SU-DHL-6 (cell line): ENCODE measurements around the gene SPNS1.

Experiments
- H2AFZ ChIP-seq: fragments of 200-600 bp; sonication (generic); 2 replicates; pipeline ENCODE4 v1.6.1; 2014; ENCODE audit warnings: low read depth, mild to moderate bottlenecking, moderate library complexity, mixed read lengths, antibody characterized with exemption, low read length; ENCODE audit not compliant: severe bottlenecking
- H3F3A ChIP-seq: fragments of 200-600 bp; shearing (Covaris generic); 2 replicates; pipeline ENCODE4 v1.6.0; 2016; ENCODE audit warnings: antibody characterized with exemption, mild to moderate bottlenecking; ENCODE audit not compliant: insufficient read depth
- H3K27ac ChIP-seq: fragments of 200-600 bp; sonication (generic); 2 replicates; pipeline ENCODE4 v1.5.1; 2016; ENCODE audit warnings: low read depth, mild to moderate bottlenecking, low read length, moderate library complexity, mixed read lengths
- H3K27me3 ChIP-seq: fragments of 200-600 bp; sonication (generic), shearing (Covaris generic); 2 replicates; pipeline ENCODE4 v1.6.0; 2014; ENCODE audit warnings: mild to moderate bottlenecking, low read length
- H3K36me3 ChIP-seq: fragments of 200-600 bp; sonication (generic); 2 replicates; pipeline ENCODE4 v1.6.1; 2014; ENCODE audit warnings: mild to moderate bottlenecking, low read length, mixed read lengths
- H3K4me2 ChIP-seq: fragments of 300-600, 200-600 bp; shearing (Covaris generic), sonication (generic); 2 replicates; pipeline ENCODE4 v1.6.0; 2014; ENCODE audit warnings: low read length, low read depth, mild to moderate bottlenecking; ENCODE audit not compliant: poor library complexity, severe bottlenecking
- H3K4me3 ChIP-seq: fragments of 200-600 bp; sonication (generic); 2 replicates; pipeline ENCODE4 v1.5.1; 2014; ENCODE audit warnings: antibody characterized with exemption, low read length, mild to moderate bottlenecking, mixed read lengths; ENCODE audit not compliant: insufficient read depth, poor library complexity, severe bottlenecking
- H3K79me2 ChIP-seq: fragments of 200-600 bp; sonication (generic); 2 replicates; pipeline ENCODE4 v1.6.1; 2014; ENCODE audit warnings: mild to moderate bottlenecking, low read length, moderate library complexity; ENCODE audit not compliant: insufficient read depth
- H3K9ac ChIP-seq: fragments of 200-600 bp; sonication (generic); 2 replicates; pipeline ENCODE4 v1.7.0; 2014; ENCODE audit warnings: mild to moderate bottlenecking, low read length
- H3K9me2 ChIP-seq: fragments of 200-600 bp; sonication (generic); replicated peaks from 2 replicates; pipeline ENCODE4 v1.6.1; 2014; ENCODE audit warnings: low read length; ENCODE audit not compliant: insufficient read depth
- H3K9me3 ChIP-seq: fragments of 200-600 bp; sonication (generic); 2 replicates; pipeline ENCODE4 v1.6.1; 2014; ENCODE audit warnings: low read length, mixed read lengths; ENCODE audit not compliant: insufficient read depth
- H4K20me1 ChIP-seq: fragments of 200-600 bp; sonication (generic); 2 replicates; pipeline ENCODE4 v1.6.1; 2014; ENCODE audit warnings: low read depth, mild to moderate bottlenecking, antibody characterized with exemption, low read length, moderate library complexity, mixed read lengths
- EZH2phosphoT487 ChIP-seq: fragments of 200-600 bp; sonication (generic), shearing (Covaris generic); conservative IDR thresholded peaks from 2 replicates; pipeline ENCODE4 v1.6.1; 2018; ENCODE audit warnings: mild to moderate bottlenecking, antibody characterized with exemption, low read length, moderate library complexity, mixed read lengths
- TF ChIP-seq, protein P1 (sequence below): fragments of 200-600 bp; sonication (generic); IDR thresholded peaks from one replicate; pipeline ENCODE4 v1.5.1; 2017; ENCODE audit warnings: antibody characterized with exemption, mild to moderate bottlenecking, low read length, moderate library complexity; ENCODE audit not compliant: insufficient read depth, poor library complexity, severe bottlenecking

SPNS1 gene

DNA sequence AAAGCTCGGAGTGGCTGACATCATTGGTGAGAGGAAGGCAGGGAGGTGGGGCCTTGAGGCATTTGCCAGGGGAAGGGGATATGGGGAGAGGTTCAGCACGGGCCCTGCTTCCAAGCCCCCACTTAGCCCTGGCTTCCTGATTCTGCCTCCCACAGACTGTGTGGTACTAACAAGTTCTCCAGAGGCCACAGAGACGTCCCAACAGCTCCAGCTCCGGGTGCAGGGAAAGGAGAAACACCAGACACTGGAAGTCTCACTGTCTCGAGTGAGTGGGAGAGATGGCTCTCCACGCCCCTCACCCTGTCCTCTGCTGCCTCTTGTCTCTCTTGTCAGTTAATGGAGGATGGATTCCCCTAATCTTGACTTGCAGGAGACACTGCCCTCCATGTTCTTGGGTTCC, 15.7 kb upstream of the SPNS1 start:
- Histone ChIP-seq H2AFZ (no peak overlapping the region), H3K27me3 (no peaks in the 10 kb centered on the region), H3K36me3 (peaks cover 13% of the 10 kb centered on the region; the same call in 1 of the 2 replicates), H3K4me3 (no peak overlapping the region), H3K27ac (no peak overlapping the region), H3F3A (no peaks in the 10 kb centered on the region), H3K9me2 (no peaks in the 10 kb centered on the region), H4K20me1 (no peaks in the 10 kb centered on the region; the same call in 1 of the 2 replicates), H3K4me2 (no peak overlapping the region), H3K79me2 (no peaks in the 10 kb centered on the region; the same call in 1 of the 2 replicates), H3K9ac (no peak overlapping the region), H3K9me3 (no peaks in the 10 kb centered on the region)
- no peak for TF ChIP-seq EZH2phosphoT487
- TF ChIP-seq, protein P1, sequence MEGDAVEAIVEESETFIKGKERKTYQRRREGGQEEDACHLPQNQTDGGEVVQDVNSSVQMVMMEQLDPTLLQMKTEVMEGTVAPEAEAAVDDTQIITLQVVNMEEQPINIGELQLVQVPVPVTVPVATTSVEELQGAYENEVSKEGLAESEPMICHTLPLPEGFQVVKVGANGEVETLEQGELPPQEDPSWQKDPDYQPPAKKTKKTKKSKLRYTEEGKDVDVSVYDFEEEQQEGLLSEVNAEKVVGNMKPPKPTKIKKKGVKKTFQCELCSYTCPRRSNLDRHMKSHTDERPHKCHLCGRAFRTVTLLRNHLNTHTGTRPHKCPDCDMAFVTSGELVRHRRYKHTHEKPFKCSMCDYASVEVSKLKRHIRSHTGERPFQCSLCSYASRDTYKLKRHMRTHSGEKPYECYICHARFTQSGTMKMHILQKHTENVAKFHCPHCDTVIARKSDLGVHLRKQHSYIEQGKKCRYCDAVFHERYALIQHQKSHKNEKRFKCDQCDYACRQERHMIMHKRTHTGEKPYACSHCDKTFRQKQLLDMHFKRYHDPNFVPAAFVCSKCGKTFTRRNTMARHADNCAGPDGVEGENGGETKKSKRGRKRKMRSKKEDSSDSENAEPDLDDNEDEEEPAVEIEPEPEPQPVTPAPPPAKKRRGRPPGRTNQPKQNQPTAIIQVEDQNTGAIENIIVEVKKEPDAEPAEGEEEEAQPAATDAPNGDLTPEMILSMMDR: no peak

DNA sequence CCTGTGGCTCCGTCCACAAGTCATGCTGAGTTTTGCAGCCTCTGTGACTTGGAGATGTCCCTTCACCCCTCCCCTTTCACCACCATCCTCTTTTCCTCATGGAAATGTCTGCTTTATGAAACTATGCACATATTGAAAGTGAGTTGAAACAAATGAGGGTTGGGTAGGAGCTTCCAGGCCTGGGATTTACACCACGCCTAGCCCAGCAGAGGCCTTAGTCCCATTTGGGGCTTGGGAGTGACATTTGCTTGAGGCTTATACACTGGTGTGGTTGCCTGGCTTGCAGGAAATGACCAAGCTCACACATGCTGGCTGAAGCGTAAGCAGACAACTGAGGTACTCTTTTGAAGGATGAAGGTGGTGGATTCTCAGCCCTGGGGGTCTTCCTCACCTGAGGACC, 10.5 kb upstream of the SPNS1 start:
- no peaks in the 10 kb centered on the region for H3K9me2 ChIP-seq
- H2AFZ ChIP-seq: no peak overlapping the region
- H3K4me3 ChIP-seq: no peak overlapping the region
- H3K4me2 ChIP-seq: no peak overlapping the region
- no peaks in the 10 kb centered on the region for H3K27me3 ChIP-seq
- H3K9ac ChIP-seq: no peak overlapping the region
- no peaks in the 10 kb centered on the region for H3K9me3 ChIP-seq
- no peaks in the 10 kb centered on the region for H3K79me2 ChIP-seq
- no peaks in the 10 kb centered on the region; the same call in 1 of the 2 replicates for H4K20me1 ChIP-seq
- peaks cover 10% of the 10 kb centered on the region; the same call in 1 of the 2 replicates for H3F3A ChIP-seq
- TF ChIP-seq, protein P1: no peak
- no peak for TF ChIP-seq EZH2phosphoT487
- H3K27ac ChIP-seq: no peak overlapping the region
- H3K36me3 ChIP-seq: peaks cover 13% of the 10 kb centered on the region; the same call in 1 of the 2 replicates

DNA sequence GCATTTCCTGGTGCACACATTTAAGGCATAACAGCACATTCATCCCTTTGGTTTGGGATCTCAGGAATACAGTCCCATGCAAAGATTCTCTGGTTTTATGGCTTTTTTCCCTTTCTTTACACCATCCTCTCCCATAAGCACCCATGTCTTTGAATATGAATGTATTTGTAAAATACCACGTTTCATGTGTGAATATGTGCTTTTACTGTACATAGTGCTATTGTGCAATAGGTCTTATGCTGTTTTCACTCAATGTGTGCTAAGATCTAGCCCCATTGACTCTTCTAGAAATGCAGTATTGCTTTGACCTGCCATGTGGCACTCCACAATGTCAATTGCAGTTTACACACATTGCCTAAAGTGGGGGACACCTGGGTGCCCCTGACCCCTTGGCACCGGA, 10.1 kb upstream of the SPNS1 start:
- no peaks in the 10 kb centered on the region for H3K27me3 ChIP-seq
- no peak overlapping the region for H2AFZ ChIP-seq
- H3F3A ChIP-seq: peaks cover 10% of the 10 kb centered on the region; the same call in 1 of the 2 replicates
- no peaks in the 10 kb centered on the region for H3K9me2 ChIP-seq
- TF ChIP-seq, protein P1: no peak
- no peak for TF ChIP-seq EZH2phosphoT487
- H3K79me2 ChIP-seq: no peaks in the 10 kb centered on the region
- H3K9me3 ChIP-seq: no peaks in the 10 kb centered on the region
- no peak overlapping the region for H3K9ac ChIP-seq
- no peak overlapping the region for H3K27ac ChIP-seq
- no peak overlapping the region for H3K4me2 ChIP-seq
- no peaks in the 10 kb centered on the region; the same call in 1 of the 2 replicates for H4K20me1 ChIP-seq
- no peak overlapping the region for H3K4me3 ChIP-seq
- H3K36me3 ChIP-seq: peaks cover 13% of the 10 kb centered on the region; the same call in 1 of the 2 replicates
